CD14-positive monocyte (primary cell): ENCODE results near the gene AADACL4. TPM values are rescaled to one million over a fixed set of nuclear protein-coding genes. Genes with fewer than 3 reads are reported as not detected.
"Not testable (repeated sequence)": the region's sequence is repeated elsewhere in the genome, so short reads cannot be mapped to it uniquely, and the experiment has no call there.

Source experiments
- DNase-seq, 3 donors: peaks; one replicate each; pipeline ENCODE4 v3.0.0-alpha.2; 2011 to 2022
- H2AFZ ChIP-seq: 2 replicates; pipeline ENCODE4 v1.6.0; 2012; ENCODE audit warnings: mild to moderate bottlenecking, low read depth, low read length, inconsistent platforms; ENCODE audit not compliant: insufficient read depth, poor library complexity, severe bottlenecking
- H3K27ac ChIP-seq, 2 donors: 1 replicate in 1 of 2; 2 replicates in 1 of 2; pipeline ENCODE4 v1.5.1; 2012 to 2013; ENCODE audit warnings: low read length in 2 of 2, control low read depth in 1 of 2, inconsistent platforms in 1 of 2, low read depth in 1 of 2, mild to moderate bottlenecking in 1 of 2
- H3K27me3 ChIP-seq, 2 donors: one replicate each; pipeline versions ENCODE4 v1.6.0 to v1.6.1; 2011 to 2013; ENCODE audit warnings: low read length in 2 of 2; ENCODE audit not compliant: control insufficient read depth in 2 of 2, insufficient read depth in 2 of 2
- H3K36me3 ChIP-seq, 2 donors: replicated peaks in 1 of 2; 1 replicate in 1 of 2; 2 replicates in 1 of 2; pipeline versions ENCODE4 v1.5.1 to v1.6.1; 2012 to 2013; ENCODE audit warnings: low read length in 2 of 2, control low read depth in 1 of 2, inconsistent platforms in 1 of 2, mild to moderate bottlenecking in 1 of 2; ENCODE audit not compliant: insufficient read depth in 2 of 2, control insufficient read depth in 1 of 2
- H3K4me1 ChIP-seq, 2 donors: 1 replicate in 1 of 2; 2 replicates in 1 of 2; pipeline versions ENCODE4 v1.5.1 to v1.6.1; 2012 to 2013; ENCODE audit warnings: low read length in 2 of 2, control low read depth in 1 of 2, inconsistent platforms in 1 of 2, mild to moderate bottlenecking in 1 of 2, moderate library complexity in 1 of 2; ENCODE audit not compliant: insufficient read depth in 2 of 2, control insufficient read depth in 1 of 2
- H3K4me2 ChIP-seq: replicated peaks from 2 replicates; pipeline ENCODE3; 2012; ENCODE audit warnings: low read length, moderate library complexity, mild to moderate bottlenecking; ENCODE audit not compliant: poor library complexity, severe bottlenecking; ENCODE audit errors: extremely low read depth
- H3K4me3 ChIP-seq, 3 experiments: fragments of 200-600 bp in 1 of 3; sonication (generic) in 1 of 3; replicated peaks in 1 of 3; 1 replicate in 2 of 3; 2 replicates in 1 of 3; pipeline ENCODE4 v1.5.1; 2011 to 2013; ENCODE audit warnings: low read length in 3 of 3, mild to moderate bottlenecking in 3 of 3, control low read depth in 2 of 3, low read depth in 2 of 3, inconsistent platforms in 1 of 3, moderate library complexity in 1 of 3
- H3K79me2 ChIP-seq: 2 replicates; pipeline ENCODE4 v1.6.0; 2012; ENCODE audit warnings: mild to moderate bottlenecking, control low read depth, inconsistent platforms, low read length, moderate library complexity; ENCODE audit not compliant: insufficient read depth
- H3K9ac ChIP-seq: 2 replicates; pipeline ENCODE4 v1.6.0; 2017; ENCODE audit warnings: low read length, mild to moderate bottlenecking; ENCODE audit not compliant: insufficient read depth, poor library complexity, severe bottlenecking
- H3K9me3 ChIP-seq, 2 donors: replicated peaks in 1 of 2; 1 replicate in 1 of 2; 2 replicates in 1 of 2; pipeline versions ENCODE4 v1.5.1 to v1.6.1; 2012 to 2013; ENCODE audit warnings: low read length in 2 of 2, control low read depth in 1 of 2; ENCODE audit not compliant: control insufficient read depth in 1 of 2, insufficient read depth in 1 of 2
- H4K20me1 ChIP-seq: 2 replicates; pipeline ENCODE4 v1.6.0; 2012; ENCODE audit warnings: mild to moderate bottlenecking, low read length, control low read depth, moderate library complexity; ENCODE audit not compliant: insufficient read depth
- H3K27ac Mint-ChIP-seq, 7 donors: one replicate each; pipeline ENCODE4 v1.8.0; 2020; ENCODE audit warnings: mild to moderate bottlenecking in 7 of 7, mixed read lengths in 7 of 7, moderate library complexity in 6 of 7, inconsistent platforms in 2 of 7
- H3K27me3 Mint-ChIP-seq, 3 donors: one replicate each; pipeline ENCODE4 v1.8.0; 2021 to 2022; ENCODE audit warnings: low read depth in 3 of 3, mild to moderate bottlenecking in 3 of 3, mixed read lengths in 3 of 3, moderate library complexity in 3 of 3, inconsistent platforms in 1 of 3
- H3K36me3 Mint-ChIP-seq, 2 donors: one replicate each; pipeline ENCODE4 v1.8.0; 2020; ENCODE audit warnings: mixed read lengths in 2 of 2, inconsistent platforms in 1 of 2, mild to moderate bottlenecking in 1 of 2
- H3K4me1 Mint-ChIP-seq: one replicate; pipeline ENCODE4 v1.8.0; 2020; ENCODE audit warnings: mild to moderate bottlenecking, mixed read lengths
- H3K4me3 Mint-ChIP-seq, 2 donors: one replicate each; pipeline ENCODE4 v1.8.0; 2020; ENCODE audit warnings: mild to moderate bottlenecking in 2 of 2, mixed read lengths in 2 of 2, moderate library complexity in 1 of 2
- H3K9me3 Mint-ChIP-seq, 7 donors: one replicate each; pipeline ENCODE4 v1.8.0; 2020 to 2022; ENCODE audit warnings: mixed read lengths in 7 of 7, mild to moderate bottlenecking in 6 of 7, moderate library complexity in 6 of 7, inconsistent platforms in 2 of 7
- WGBS: methylation state at CpG from one replicate; pipeline ENCODE4 v1.1.5; 2013; ENCODE audit warnings: missing lambda C conversion rate; ENCODE audit not compliant: insufficient coverage; 5-methylcytosine and 5-hydroxymethylcytosine counted together
- intact Hi-C, 2 donors: fragments of 100-400 bp; cut with micrococcal nuclease; formaldehyde crosslinking; loops; one replicate each; pipeline versions ENCODE4 v1.15.0 to v1.15.1; 2023
- polyA plus RNA-seq, 3 donors: library from polyadenylated mRNA; depleted of rRNA in 1 of 3; unstranded in 2 of 3; stranded (reverse) in 1 of 3; fragments of 300-500 nt in 2 of 3; fragments of >200 nt in 1 of 3; fragmentation: Illumina TruSeq in 2 of 3; gene quantifications; 1 replicate in 2 of 3; 2 replicates in 1 of 3; pipeline ENCODE4 v1.2.3, GENCODE V29; 2012 to 2021
- TF ChIP-seq, protein P1 (sequence below): fragments of 200-600 bp; IDR thresholded peaks from one replicate; pipeline ENCODE4 v1.8.0; 2022; ENCODE audit warnings: antibody characterized with exemption, mild to moderate bottlenecking

The AADACL4 gene
- polyA plus RNA-seq, 3 donors = not detected

DNA sequence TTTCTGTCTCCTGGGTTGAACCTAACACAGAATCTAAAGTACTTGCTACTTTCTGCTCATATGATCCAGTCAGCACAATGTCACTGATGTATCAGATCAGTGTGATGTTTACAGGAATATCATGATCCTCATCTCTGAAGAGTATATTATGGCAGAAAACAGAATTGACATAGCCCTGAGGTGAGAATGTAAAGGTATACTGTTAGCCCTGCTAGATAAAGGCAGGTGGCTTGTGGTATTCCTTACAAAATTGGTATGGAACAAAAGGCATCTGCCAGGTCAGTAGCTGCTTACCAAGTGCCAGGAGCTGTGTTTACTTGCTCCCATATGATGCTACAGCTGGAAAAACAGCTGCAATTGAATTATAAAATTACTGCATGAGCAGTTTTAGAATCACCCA is 30.5 kb downstream of the AADACL4 start:
- Histone ChIP-seq H3K4me2 (no peak overlapping the region), H2AFZ (no peak overlapping the region), H3K4me1 (no peaks in the 10 kb centered on the region), H3K27ac (no peak overlapping the region), H3K9ac (no peak overlapping the region), H3K4me3 (no peak overlapping the region), H3K79me2 (no peaks in the 10 kb centered on the region), H3K36me3 (no peaks in the 10 kb centered on the region), H3K9me3 (peaks cover 0 to 4% of the 10 kb centered on the region in 2 donors), H4K20me1 (no peaks in the 10 kb centered on the region), H3K27me3 (peaks cover 3 to 4% of the 10 kb centered on the region in 2 donors)
- H3K4me1 Mint-ChIP-seq = no peaks in the 10 kb centered on the region
- DNase-seq = no peak
- no peak overlapping the region for H3K4me3 Mint-ChIP-seq
- H3K27me3 Mint-ChIP-seq = peaks cover 7 to 24% (median 8%) of the 10 kb centered on the region in 3 donors
- TF ChIP-seq, protein P1, sequence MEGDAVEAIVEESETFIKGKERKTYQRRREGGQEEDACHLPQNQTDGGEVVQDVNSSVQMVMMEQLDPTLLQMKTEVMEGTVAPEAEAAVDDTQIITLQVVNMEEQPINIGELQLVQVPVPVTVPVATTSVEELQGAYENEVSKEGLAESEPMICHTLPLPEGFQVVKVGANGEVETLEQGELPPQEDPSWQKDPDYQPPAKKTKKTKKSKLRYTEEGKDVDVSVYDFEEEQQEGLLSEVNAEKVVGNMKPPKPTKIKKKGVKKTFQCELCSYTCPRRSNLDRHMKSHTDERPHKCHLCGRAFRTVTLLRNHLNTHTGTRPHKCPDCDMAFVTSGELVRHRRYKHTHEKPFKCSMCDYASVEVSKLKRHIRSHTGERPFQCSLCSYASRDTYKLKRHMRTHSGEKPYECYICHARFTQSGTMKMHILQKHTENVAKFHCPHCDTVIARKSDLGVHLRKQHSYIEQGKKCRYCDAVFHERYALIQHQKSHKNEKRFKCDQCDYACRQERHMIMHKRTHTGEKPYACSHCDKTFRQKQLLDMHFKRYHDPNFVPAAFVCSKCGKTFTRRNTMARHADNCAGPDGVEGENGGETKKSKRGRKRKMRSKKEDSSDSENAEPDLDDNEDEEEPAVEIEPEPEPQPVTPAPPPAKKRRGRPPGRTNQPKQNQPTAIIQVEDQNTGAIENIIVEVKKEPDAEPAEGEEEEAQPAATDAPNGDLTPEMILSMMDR = no peak
- H3K27ac Mint-ChIP-seq = no peak overlapping the region
- intact Hi-C loops = no loop called here
- no peaks in the 10 kb centered on the region for H3K36me3 Mint-ChIP-seq
- H3K9me3 Mint-ChIP-seq = peaks cover 0 to 8% (median 2%) of the 10 kb centered on the region in 7 donors

DNA sequence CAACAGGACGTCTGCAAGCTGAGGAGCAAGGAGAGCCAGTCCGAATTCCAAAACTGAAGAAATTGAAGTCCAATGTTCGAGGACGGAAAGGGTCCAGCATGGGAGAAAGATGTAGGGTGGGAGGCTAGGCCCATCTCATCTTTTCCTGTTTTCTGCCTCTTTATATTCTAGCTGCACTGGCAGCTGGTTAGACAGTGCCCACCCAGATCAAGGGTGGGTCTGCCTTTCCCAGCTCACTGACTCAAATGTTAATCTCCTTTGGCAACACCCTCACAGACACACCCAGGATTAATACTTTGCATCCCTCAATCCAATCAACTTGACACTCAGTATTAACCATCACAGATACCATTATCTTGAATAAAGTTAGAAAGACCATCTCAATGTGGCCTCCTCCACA is 32.2 kb downstream of the AADACL4 start:
- H3K27me3 ChIP-seq, H3K79me2 ChIP-seq, H3K36me3 Mint-ChIP-seq, H3K4me1 ChIP-seq, H3K4me2 ChIP-seq, H3K9me3 ChIP-seq, H2AFZ ChIP-seq, H3K36me3 ChIP-seq, H3K4me3 ChIP-seq, H3K27ac Mint-ChIP-seq, H3K4me1 Mint-ChIP-seq, intact Hi-C loops, DNase-seq, H4K20me1 ChIP-seq, H3K27ac ChIP-seq, H3K9ac ChIP-seq, H3K4me3 Mint-ChIP-seq: not testable (repeated sequence)
- WGBS = 100% methylated on average over 1 of the region's 4 CpGs
- Mint-ChIP-seq H3K9me3 (peaks cover 0 to 19% (median 10%) of the 10 kb centered on the region in 7 donors), H3K27me3 (peaks cover 0 to 18% (median 0%) of the 10 kb centered on the region in 3 donors)
